BJ (cell line): ENCODE data around the gene CCNB2. TPM values are rescaled to one million over a fixed set of nuclear protein-coding genes. Genes with fewer than 3 reads are reported as not detected.

Experiments
- CTCF ChIA-PET: fragments of 350-600 bp; formaldehyde crosslinking; extraction: SDS; loops from one replicate; lab custom pipeline; 2021; ENCODE audit warnings: antibody characterized with exemption, inconsistent platforms; lab: Yijun Ruan, JAX
- POLR2A ChIA-PET: fragments of 300-600 bp; sonication (Branson Sonifier 250); formaldehyde crosslinking; extraction: SDS; loops from one replicate; lab custom pipeline; 2021; ENCODE audit warnings: antibody characterized with exemption; lab: Charles Lee
- DNase-seq: peaks from one replicate; pipeline ENCODE4 v3.0.0-alpha.2; 2011; ENCODE audit warnings: low read depth
- H3K27me3 ChIP-seq: 2 replicates; pipeline ENCODE4 v1.6.0; 2011; ENCODE audit warnings: low read length; ENCODE audit not compliant: control insufficient read depth, insufficient read depth
- H3K36me3 ChIP-seq: 2 replicates; pipeline ENCODE4 v1.5.1; 2011; ENCODE audit warnings: low read length; ENCODE audit not compliant: control insufficient read depth, insufficient read depth
- H3K4me3 ChIP-seq: 2 replicates; pipeline ENCODE4 v1.5.1; 2011; ENCODE audit warnings: low read depth, mild to moderate bottlenecking, control low read depth, low read length
- CTCF ChIP-seq: IDR thresholded peaks from 2 replicates; pipeline ENCODE4 v1.5.1; 2011; ENCODE audit warnings: low read depth, mild to moderate bottlenecking, control low read depth, inconsistent platforms, low read length, moderate library complexity; ENCODE audit not compliant: insufficient read depth
- polyA plus RNA-seq: library from polyadenylated mRNA; depleted of rRNA; stranded (reverse); fragments of >200 nt; gene quantifications from 2 replicates; pipeline ENCODE4 v1.2.3, GENCODE V29; 2011

CCNB2 gene
- polyA plus RNA-seq, 1 experiment: 33.5 TPM

GRCh38 chr15:59131456-59131855 is 26.5 kb downstream of the CCNB2 start:
- Histone ChIP-seq H3K36me3 (peaks cover 11% of the 10 kb centered on the region), H3K4me3 (no peak overlapping the region), H3K27me3 (no peaks in the 10 kb centered on the region)
- no peak for DNase-seq
- TF ChIP-seq CTCF: no peak
- ChIA-PET POLR2A (no interaction called here), CTCF (no interaction called here)

DNA sequence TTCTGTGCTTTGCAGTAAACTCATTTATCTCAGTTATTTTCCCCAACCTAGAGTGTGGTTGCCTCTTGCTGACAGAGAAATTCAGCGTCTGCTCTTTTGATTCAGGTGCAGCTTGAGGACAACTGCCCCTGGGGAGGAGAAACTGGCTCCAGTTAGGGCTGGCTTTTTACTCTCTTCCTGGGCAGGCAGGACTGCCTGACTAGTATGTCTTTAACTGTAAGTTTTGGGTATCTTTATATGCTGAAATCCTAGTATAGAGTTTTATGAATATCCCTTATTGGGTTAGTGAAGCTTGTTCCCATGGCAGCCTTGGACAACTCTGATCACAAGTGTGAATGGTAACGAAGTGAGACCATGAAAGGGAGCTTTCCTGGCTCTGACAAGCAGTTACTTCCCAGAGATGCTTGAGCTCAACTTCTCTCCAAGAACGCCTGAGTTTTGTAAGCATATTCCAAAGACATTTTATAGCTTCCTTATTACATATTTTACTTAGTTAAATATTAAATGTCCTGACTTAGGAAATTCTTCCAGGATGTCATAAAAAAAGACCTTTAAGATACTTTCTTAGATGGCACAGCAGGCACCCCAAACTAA is 27.1 kb downstream of the CCNB2 start:
- peaks cover 11% of the 10 kb centered on the region for H3K36me3 ChIP-seq

GRCh38 chr15:59133929-59134427 is 29.0 kb downstream of the CCNB2 start:
- ChIA-PET CTCF (interaction anchor here (0.9 to 1.0 kb wide), 2 partner anchors 9 to 305 kb away, joined by 3 read pairs; no protein-coding TSS in a partner anchor), POLR2A (no interaction called here)
- no peak for TF ChIP-seq CTCF
- H3K4me3 ChIP-seq: no peak overlapping the region
- peaks cover 16% of the 10 kb centered on the region for H3K36me3 ChIP-seq
- no peaks in the 10 kb centered on the region for H3K27me3 ChIP-seq
- no peak for DNase-seq

More for the DNA sequence above, 27.1 kb downstream of the CCNB2 start:
- ChIA-PET POLR2A (no interaction called here), CTCF (no interaction called here)
- no peak for DNase-seq
- no peaks in the 10 kb centered on the region for H3K27me3 ChIP-seq
- no peak for TF ChIP-seq CTCF
- H3K4me3 ChIP-seq: no peak overlapping the region

DNA sequence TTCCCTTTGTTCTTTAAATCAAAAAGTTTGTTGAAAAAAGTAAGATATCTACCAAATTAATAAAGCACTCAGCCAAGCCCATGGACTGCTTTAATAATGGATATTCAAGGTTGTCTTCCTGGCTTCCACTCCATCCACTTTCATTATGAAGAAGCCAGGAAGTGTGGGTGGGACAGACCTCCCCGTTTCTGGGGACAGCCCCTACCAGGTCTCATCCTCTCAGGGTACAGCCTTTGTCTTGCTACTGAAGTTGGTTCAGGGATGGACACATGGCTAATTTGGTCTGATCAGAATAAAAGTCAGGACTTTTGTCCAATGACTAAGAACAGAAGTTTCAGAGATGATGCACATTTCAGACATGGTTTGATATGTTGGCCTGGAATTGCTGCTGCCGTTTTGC is 32.6 kb downstream of the CCNB2 start:
- CTCF ChIA-PET: interaction anchor here (0.7 to 1.7 kb wide), 5 partner anchors 13 to 355 kb away, joined by 3 to 7 read pairs (median 5); no protein-coding TSS in a partner anchor
- POLR2A ChIA-PET: no interaction called here
- no peak overlapping the region for H3K4me3 ChIP-seq
- H3K27me3 ChIP-seq: no peaks in the 10 kb centered on the region
- TF ChIP-seq CTCF: no peak
- peaks cover 17% of the 10 kb centered on the region for H3K36me3 ChIP-seq
- no peak for DNase-seq

DNA sequence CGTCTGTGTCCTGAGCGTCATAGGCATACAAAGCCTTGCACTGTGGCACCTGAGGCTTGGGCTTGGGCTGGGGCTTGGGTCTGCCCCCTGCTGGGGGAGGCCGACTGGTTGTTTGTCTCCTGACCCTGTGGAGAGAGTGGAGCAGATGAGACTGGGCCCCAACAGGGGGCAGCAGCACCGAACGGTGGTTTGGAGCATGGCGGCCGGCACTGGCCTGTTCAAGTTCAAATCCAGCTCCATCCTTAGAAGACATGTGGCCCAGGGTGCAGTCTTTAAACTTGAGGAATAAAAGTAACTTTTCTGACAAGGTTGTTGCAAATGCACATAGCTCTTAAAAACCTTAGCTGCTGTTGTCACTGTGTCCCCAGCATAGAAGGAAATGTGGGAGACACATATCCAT is 33.3 kb downstream of the CCNB2 start:
- Histone ChIP-seq H3K27me3 (no peaks in the 10 kb centered on the region), H3K36me3 (peaks cover 19% of the 10 kb centered on the region), H3K4me3 (no peak overlapping the region)
- DNase-seq: no peak
- ChIA-PET POLR2A (no interaction called here), CTCF (interaction anchor here (0.6 to 1.7 kb wide), 6 partner anchors 14 to 355 kb away, joined by 3 to 7 read pairs (median 4); no protein-coding TSS in a partner anchor)
- TF ChIP-seq CTCF: peak; percentile 54
